ENCODE results near the gene CLMN. TPM values are rescaled to one million over a fixed set of nuclear protein-coding genes. Genes with fewer than 3 reads are reported as not detected.

CLMN gene
- total RNA-seq, 4 donors from 2014 or later, result 3.8 to 10.0 (median 5.3) TPM

- Histone ChIP-seq H3K9me3 (no peaks in the 10 kb centered on the region), H3K27ac (no peak overlapping the region), H3K4me1 (peaks cover 0 to 55% (median 6%) of the 10 kb centered on the region in 3 donors), H3K36me3 (peaks cover 0 to 32% of the 10 kb centered on the region in 2 donors), H3K27me3 (no peaks in the 10 kb centered on the region), H3K4me3 (no peak overlapping the region)
- no peak for TF ChIP-seq POLR2AphosphoS5 (IDR thresholded peaks at IDR 0.05)
- TF ChIP-seq EP300 (IDR thresholded peaks at IDR 0.05), result no peak
- TF ChIP-seq POLR2A (IDR thresholded peaks at IDR 0.05), result no peak
- TF ChIP-seq, protein P1, sequence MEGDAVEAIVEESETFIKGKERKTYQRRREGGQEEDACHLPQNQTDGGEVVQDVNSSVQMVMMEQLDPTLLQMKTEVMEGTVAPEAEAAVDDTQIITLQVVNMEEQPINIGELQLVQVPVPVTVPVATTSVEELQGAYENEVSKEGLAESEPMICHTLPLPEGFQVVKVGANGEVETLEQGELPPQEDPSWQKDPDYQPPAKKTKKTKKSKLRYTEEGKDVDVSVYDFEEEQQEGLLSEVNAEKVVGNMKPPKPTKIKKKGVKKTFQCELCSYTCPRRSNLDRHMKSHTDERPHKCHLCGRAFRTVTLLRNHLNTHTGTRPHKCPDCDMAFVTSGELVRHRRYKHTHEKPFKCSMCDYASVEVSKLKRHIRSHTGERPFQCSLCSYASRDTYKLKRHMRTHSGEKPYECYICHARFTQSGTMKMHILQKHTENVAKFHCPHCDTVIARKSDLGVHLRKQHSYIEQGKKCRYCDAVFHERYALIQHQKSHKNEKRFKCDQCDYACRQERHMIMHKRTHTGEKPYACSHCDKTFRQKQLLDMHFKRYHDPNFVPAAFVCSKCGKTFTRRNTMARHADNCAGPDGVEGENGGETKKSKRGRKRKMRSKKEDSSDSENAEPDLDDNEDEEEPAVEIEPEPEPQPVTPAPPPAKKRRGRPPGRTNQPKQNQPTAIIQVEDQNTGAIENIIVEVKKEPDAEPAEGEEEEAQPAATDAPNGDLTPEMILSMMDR (IDR thresholded peaks at IDR 0.05), result no peak
- ATAC-seq, result no peak
- 60 to 73% methylated on average over 4 to 5 of the region's 5 CpGs for WGBS, 2 donors (ENCODE audit: low coverage in 1 of 2)
Measured at GRCh38 chr14:95132760-95133159, 186.9 kb downstream of the CLMN start.

Small RNA genes within 50 kb of the gene (small RNA-seq; reads per million reads assigned to genes)
- 0 to 0.38 (median 0.15) reads per million in 4 donors for gene MIR3173

Other genes starting within 250 kb of the CLMN start
- 10 to 100 TPM; 57.5 to 74.9 (median 68.6) TPM for gene DICER1, start 162.4 kb downstream of the CLMN start, total RNA-seq
- 10 to 100 TPM; 16.5 to 28.0 (median 20.3) TPM for gene SYNE3, start 196.7 kb upstream of the CLMN start, total RNA-seq
- 10 to 100 TPM; 30.5 to 50.5 (median 33.3) TPM for gene GLRX5, start 215.1 kb upstream of the CLMN start, total RNA-seq

All from gastroesophageal sphincter (tissue), 4 donors.